Esophagus squamous epithelium (tissue), 5 donors: ENCODE results near the gene SFMBT2. TPM values are rescaled to one million over a fixed set of nuclear protein-coding genes. Genes with fewer than 3 reads are reported as not detected.

Experiments
- DNase-seq: peaks from one replicate; lab custom pipeline; 2025; lab: John Stamatoyannopoulos, UW
- H3K27ac ChIP-seq, 4 donors: fragments of 200-600 bp; sonication (generic); one replicate each; pipeline ENCODE4 v1.5.1; 2016 to 2019; ENCODE audit warnings: mild to moderate bottlenecking in 1 of 4
- H3K27me3 ChIP-seq, 4 donors: fragments of 200-600 bp; sonication (generic); 1 replicate in 3 of 4; 2 replicates in 1 of 4; pipeline versions ENCODE4 v1.5.1 to v1.6.0; 2017 to 2021; ENCODE audit warnings: antibody characterized with exemption in 1 of 4
- H3K36me3 ChIP-seq, 3 donors: fragments of 200-600 bp; sonication (generic); one replicate each; pipeline ENCODE4 v1.5.1; 2016 to 2019
- H3K4me1 ChIP-seq, 3 donors: fragments of 200-600 bp; sonication (generic); one replicate each; pipeline ENCODE4 v1.5.1; 2017 to 2019
- H3K4me3 ChIP-seq, 4 donors: fragments of 200-600 bp; sonication (generic); 1 replicate in 3 of 4; 2 replicates in 1 of 4; pipeline ENCODE4 v1.5.1; 2016 to 2019; ENCODE audit warnings: mild to moderate bottlenecking in 2 of 4, moderate library complexity in 1 of 4
- H3K9me3 ChIP-seq, 3 donors: fragments of 200-600 bp; sonication (generic); one replicate each; pipeline ENCODE4 v1.5.1; 2016 to 2019
- CTCF ChIP-seq, 6 experiments: fragments of 450-650 bp in 4 of 6; fragments of 200-600 bp in 2 of 6; sonication (generic) in 2 of 6; IDR thresholded peaks; one replicate each; pipeline ENCODE4 v1.5.1; 2016 to 2019; ENCODE audit warnings: antibody characterized with exemption in 6 of 6, mild to moderate bottlenecking in 4 of 6, moderate library complexity in 4 of 6
- POLR2A ChIP-seq, 4 donors: fragments of 450-650 bp; IDR thresholded peaks; one replicate each; pipeline ENCODE4 v1.6.1; 2017; ENCODE audit warnings: antibody characterized with exemption in 4 of 4, mild to moderate bottlenecking in 4 of 4, moderate library complexity in 3 of 4
- WGBS, 2 donors: methylation state at CpG; one replicate each; pipeline ENCODE4 v1.1.5; 2018; 5-methylcytosine and 5-hydroxymethylcytosine counted together
- intact Hi-C: fragments of 100-400 bp; cut with DNase I; formaldehyde crosslinking; loops from one replicate; pipeline ENCODE4 v1.15.0; 2022
- total RNA-seq, 4 donors: library from RNA; depleted of rRNA; stranded (reverse); fragments of >200 nt; gene quantifications; one replicate each; pipeline ENCODE4 v1.1.0, GENCODE V29; 2016
- donor health status: DM: yes; HTN: yes; CAD: no.

SFMBT2 gene
- total RNA-seq, 4 donors from 2014 or later: 0.72 to 5.0 (median 1.4) TPM

DNA sequence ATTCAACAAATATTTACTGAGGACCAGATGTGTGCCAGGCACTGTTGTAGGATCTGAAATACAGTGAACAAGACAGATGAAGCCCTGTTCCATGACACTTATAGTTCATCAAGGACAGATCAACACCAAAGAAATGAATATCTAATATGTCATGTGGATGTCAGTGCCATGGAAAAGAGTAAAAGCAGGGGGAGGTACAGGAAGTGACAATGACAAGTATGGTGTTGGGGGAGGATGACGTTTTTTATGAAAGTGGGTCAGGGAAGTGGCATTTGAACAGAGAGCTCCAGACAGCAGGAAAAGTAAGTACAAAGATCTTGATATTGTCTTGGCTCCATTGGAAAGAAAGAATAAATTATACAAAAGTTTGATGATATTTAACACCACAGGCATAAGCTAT is 7.0 kb upstream of the SFMBT2 start:
- H3K9me3 ChIP-seq: no peaks in the 10 kb centered on the region
- no peak overlapping the region for H3K27ac ChIP-seq
- no peaks in the 10 kb centered on the region for H3K36me3 ChIP-seq
- intact Hi-C loops: no loop called here
- H3K27me3 ChIP-seq: peaks cover 0 to 65% (median 2%) of the 10 kb centered on the region in 4 donors
- no peak overlapping the region for H3K4me3 ChIP-seq
- WGBS, 2 donors: 9 to 10% methylated on average over 1 of the region's 1 CpG
- no peak for TF ChIP-seq POLR2A (IDR thresholded peaks at IDR 0.05)
- no peak for TF ChIP-seq CTCF (IDR thresholded peaks at IDR 0.05)
- H3K4me1 ChIP-seq: peaks cover 3 to 4% (median 3%) of the 10 kb centered on the region in 3 donors
- no peak for DNase-seq

DNA sequence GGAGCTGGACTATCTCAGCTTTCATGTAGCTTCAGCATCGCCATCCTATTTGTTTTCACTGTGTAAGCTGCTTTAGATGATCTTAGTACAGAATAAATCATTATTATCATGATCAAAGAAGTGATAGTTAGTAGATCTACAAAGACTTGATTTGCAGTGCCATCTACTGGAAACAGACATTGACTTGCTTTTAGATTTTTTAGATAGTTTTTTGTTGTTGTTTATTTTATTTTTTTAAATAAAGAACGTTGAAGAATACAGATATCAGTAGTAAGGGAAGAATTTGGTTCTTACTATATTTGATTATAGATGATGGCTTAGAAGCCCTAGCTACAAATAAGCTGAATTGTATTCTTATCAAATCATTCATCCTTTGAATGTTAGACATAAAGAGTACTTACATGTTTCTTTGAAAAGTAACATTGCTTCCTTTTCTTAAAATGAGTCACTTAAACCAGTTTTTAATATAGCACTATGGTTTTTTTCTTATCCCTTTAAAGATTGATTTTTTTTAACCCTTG is 6.3 kb upstream of the SFMBT2 start:
- H3K4me1 ChIP-seq: peaks cover 9 to 11% (median 10%) of the 10 kb centered on the region in 3 donors
- DNase-seq: no peak
- no peak overlapping the region for H3K4me3 ChIP-seq
- peaks cover 0 to 65% (median 6%) of the 10 kb centered on the region in 4 donors for H3K27me3 ChIP-seq
- no peaks in the 10 kb centered on the region for H3K36me3 ChIP-seq
- H3K9me3 ChIP-seq: no peaks in the 10 kb centered on the region
- 0% methylated on average over 2 of the region's 2 CpGs for WGBS, 2 donors
- intact Hi-C loops: no loop called here
- H3K27ac ChIP-seq: no peak overlapping the region
- TF ChIP-seq POLR2A (IDR thresholded peaks at IDR 0.05) (no peak), CTCF (IDR thresholded peaks at IDR 0.05) (peak; percentile 26 to 56 (median 42))

DNA sequence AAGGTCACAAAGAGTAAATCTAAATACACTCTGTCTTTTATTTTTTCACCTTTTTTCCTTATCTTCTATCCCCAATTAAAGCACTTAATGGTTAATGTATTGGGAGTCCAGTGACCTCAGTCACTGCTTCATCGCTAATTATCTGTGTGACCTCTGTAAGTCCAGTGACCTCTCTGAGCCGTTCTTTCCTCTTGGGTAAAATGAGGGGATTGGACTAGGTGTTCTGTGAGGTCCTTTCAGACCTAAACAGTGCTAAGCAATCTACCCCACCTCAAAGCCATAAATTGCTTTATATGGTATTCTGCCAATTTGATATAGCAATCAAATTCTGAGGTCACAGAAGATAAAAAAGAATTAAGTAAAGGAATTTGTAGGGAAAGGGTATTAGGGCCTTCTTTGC is 3.9 kb upstream of the SFMBT2 start:
- H3K27ac ChIP-seq: no peak overlapping the region
- no peaks in the 10 kb centered on the region for H3K9me3 ChIP-seq
- H3K4me3 ChIP-seq: no peak overlapping the region
- H3K4me1 ChIP-seq: peaks cover 20 to 35% (median 20%) of the 10 kb centered on the region in 3 donors
- H3K27me3 ChIP-seq: peaks cover 8 to 73% (median 12%) of the 10 kb centered on the region in 4 donors
- no peak for DNase-seq
- 92 to 100% methylated on average over 2 of the region's 2 CpGs for WGBS, 2 donors
- TF ChIP-seq CTCF (IDR thresholded peaks at IDR 0.05) (no peak), POLR2A (IDR thresholded peaks at IDR 0.05) (no peak)
- intact Hi-C loops: loop anchor here (5.0 kb wide), 1 partner anchor 742 kb away; no protein-coding TSS in a partner anchor
- no peaks in the 10 kb centered on the region for H3K36me3 ChIP-seq

GRCh38 chr10:7412928-7413282 is 2.1 kb upstream of the SFMBT2 start:
- H3K36me3 ChIP-seq: no peaks in the 10 kb centered on the region
- peaks cover 8 to 78% (median 12%) of the 10 kb centered on the region in 4 donors for H3K27me3 ChIP-seq
- TF ChIP-seq CTCF (IDR thresholded peaks at IDR 0.05): no peak
- no peak for TF ChIP-seq POLR2A (IDR thresholded peaks at IDR 0.05)
- intact Hi-C loops: loop anchor here (5.0 kb wide), 1 partner anchor 741 kb away; no protein-coding TSS in a partner anchor
- peak overlapping the region in 3 of 4 donors; percentile 26 to 72 (median 65) for H3K4me3 ChIP-seq
- H3K4me1 ChIP-seq: peaks cover 26 to 53% (median 33%) of the 10 kb centered on the region in 3 donors
- 9% methylated on average over 4 of the region's 32 CpGs; no CpG with 5 or more reads in 1 of the 2 donors for WGBS, 2 donors
- no peaks in the 10 kb centered on the region for H3K9me3 ChIP-seq
- H3K27ac ChIP-seq: peak overlapping the region in 1 of 4 donors; percentile 2
- no peak for DNase-seq

GRCh38 chr10:7412237-7412927 is 1.5 kb upstream of the SFMBT2 start:
- peak overlapping the region; percentile 26 to 72 (median 59) for H3K4me3 ChIP-seq
- no peak for DNase-seq
- H3K4me1 ChIP-seq: peaks cover 28 to 59% (median 37%) of the 10 kb centered on the region in 3 donors
- 4% methylated on average over 19 of the region's 51 CpGs; no CpG with 5 or more reads in 1 of the 2 donors for WGBS, 2 donors
- H3K27ac ChIP-seq: peak overlapping the region in 1 of 4 donors; percentile 83
- no peaks in the 10 kb centered on the region for H3K9me3 ChIP-seq
- H3K27me3 ChIP-seq: peaks cover 8 to 80% (median 12%) of the 10 kb centered on the region in 4 donors
- TF ChIP-seq CTCF (IDR thresholded peaks at IDR 0.05) (no peak), POLR2A (IDR thresholded peaks at IDR 0.05) (no peak)
- H3K36me3 ChIP-seq: no peaks in the 10 kb centered on the region
- intact Hi-C loops: loop anchor here (5.0 kb wide), 1 partner anchor 740 kb away; no protein-coding TSS in a partner anchor
